Measurements from ENCODE around the gene TTLL6. TPM values are rescaled to one million over a fixed set of nuclear protein-coding genes. Genes with fewer than 3 reads are reported as not detected.

TTLL6 gene
- total and polyA plus RNA-seq, 2 of the 8 experiments (the other 6 are each of a cell fraction or from before 2014, with no cell fraction given): 2.6 to 4.3 TPM

DNA sequence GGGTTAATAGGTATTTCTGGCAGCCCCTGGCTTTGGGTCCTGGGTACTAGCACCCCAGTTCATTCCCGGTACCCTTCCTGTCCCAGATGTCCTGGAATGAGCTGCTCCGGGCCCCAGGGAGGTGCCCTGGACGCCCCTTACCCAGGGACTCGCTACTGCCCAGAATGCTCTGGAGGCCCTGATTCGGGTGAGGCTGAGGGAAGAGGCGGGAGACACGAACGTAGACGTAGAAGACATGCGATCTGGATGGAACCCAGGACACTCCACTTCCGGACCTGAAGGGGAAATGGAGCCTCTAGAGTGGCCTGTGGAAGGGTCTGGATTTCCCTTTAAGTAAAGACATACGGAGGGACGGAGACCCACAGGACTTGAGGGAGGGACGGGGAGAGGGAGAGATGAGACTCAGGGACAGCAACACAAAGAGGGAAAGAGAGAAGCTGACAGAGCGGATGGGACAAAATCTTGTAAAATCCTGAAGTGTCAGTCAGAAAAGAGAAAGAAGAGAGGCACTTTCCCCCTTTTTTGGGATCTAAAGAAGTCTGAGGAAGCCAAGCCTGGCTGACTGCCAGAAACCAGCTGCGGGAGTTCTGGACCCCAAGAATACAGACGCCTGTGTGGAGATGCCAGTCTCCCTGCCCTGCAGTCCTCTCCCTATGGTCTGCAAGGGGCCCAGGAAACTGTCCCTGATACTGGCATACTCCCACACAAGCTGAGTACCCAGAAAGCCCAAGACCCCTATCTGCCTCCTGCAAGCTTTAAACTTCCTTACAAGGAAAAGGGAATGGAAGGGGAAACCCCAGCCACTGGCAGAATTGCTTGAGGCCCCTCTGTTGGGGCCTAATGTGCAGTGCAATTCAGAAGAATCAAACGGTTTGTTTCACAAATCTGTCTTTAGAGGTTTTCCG is 87.4 kb downstream of the TTLL6 start:
- Histone ChIP-seq H3K23ac (ENCODE audit: insufficient read length) (no peak overlapping the region), H4K5ac (ENCODE audit: insufficient read length, low read depth, low read length) (no peak overlapping the region), H3K9me3 (ENCODE audit: insufficient read depth in 2 of 2, low read depth in 1 of 2, low read length in 1 of 2) (no peaks in the 10 kb centered on the region), H2BK120ac (replicated peaks; ENCODE audit: low read depth, low read length) (no peak overlapping the region), H3K23me2 (ENCODE audit: low read depth, low read length) (no peaks in the 10 kb centered on the region), H3K14ac (ENCODE audit: insufficient read length) (no peak overlapping the region), H3K27ac (ENCODE audit: low read depth, low read length) (no peak overlapping the region), H3K56ac (replicated peaks; ENCODE audit: insufficient read length, low read depth, low read length) (no peak overlapping the region), H4K91ac (replicated peaks; ENCODE audit: insufficient read length, low read length) (no peak overlapping the region), H3K9ac (replicated peaks in 1 of 4; ENCODE audit: extremely low read depth in 1 of 4, low read depth in 3 of 4, low read length in 3 of 4) (no peak overlapping the region), H2AK5ac (ENCODE audit: low read depth, low read length) (no peak overlapping the region), H3K4ac (replicated peaks; ENCODE audit: insufficient read length, low read depth, low read length) (no peak overlapping the region), H3K4me3 (ENCODE audit: extremely low read depth in 1 of 4, insufficient read depth in 2 of 4, low read depth in 3 of 4, low read length in 4 of 4) (peak overlapping the region in 1 of 4 experiments; percentile 37; a peak in 2 of 8 replicates), H3K79me2 (ENCODE audit: control insufficient read depth in 1 of 2, insufficient read depth in 2 of 2, low read length in 2 of 2) (no peaks in the 10 kb centered on the region), H2AFZ (ENCODE audit: low read length) (no peak overlapping the region), H3K18ac (ENCODE audit: extremely low read depth, low read length) (no peak overlapping the region), H2BK15ac (ENCODE audit: low read length) (no peak overlapping the region), H3K79me1 (ENCODE audit: low read depth, low read length) (no peaks in the 10 kb centered on the region; the same call in 1 of the 2 replicates), H2BK20ac (ENCODE audit: low read length) (no peak overlapping the region), H3K4me1 (replicated peaks in 1 of 4; ENCODE audit: control insufficient read depth in 3 of 4, insufficient read depth in 4 of 4, low read length in 3 of 4) (peaks cover 0 to 9% (median 4%) of the 10 kb centered on the region in 4 experiments; a peak in 4 of 7 replicates), H4K8ac (ENCODE audit: extremely low read depth, insufficient read depth, low read length) (no peak overlapping the region), H2BK5ac (ENCODE audit: low read depth, low read length) (no peak overlapping the region), H3K36me3 (ENCODE audit: control insufficient read depth in 2 of 4, insufficient read depth in 4 of 4, low read length in 3 of 4) (peaks cover 0 to 4% (median 0%) of the 10 kb centered on the region in 4 experiments; a peak in 1 of 8 replicates), H2BK12ac (ENCODE audit: low read depth, low read length) (no peak overlapping the region), H3K4me2 (ENCODE audit: insufficient read depth in 1 of 2, low read depth in 2 of 2, low read length in 2 of 2) (peak overlapping the region; percentile 31 to 48; a peak in 2 of 4 replicates), H3K27me3 (replicated peaks in 1 of 4; ENCODE audit: control insufficient read depth in 3 of 4, extremely low read depth in 1 of 4, insufficient read depth in 3 of 4, low read length in 3 of 4) (peaks cover 91 to 100% (median 100%) of the 10 kb centered on the region in 4 experiments), H4K20me1 (replicated peaks in 1 of 2; ENCODE audit: control insufficient read depth in 1 of 2, insufficient read depth in 2 of 2, low read length in 2 of 2) (peaks cover 18 to 35% of the 10 kb centered on the region in 2 experiments)
- TF ChIP-seq CBX8 (IDR thresholded peaks at IDR 0.05; ENCODE audit: borderline replicate concordance, low read depth, low read length) (peak; percentile 30; the same call in 1 of the 2 replicates), KDM4A (IDR thresholded peaks at IDR 0.05; ENCODE audit: low read depth, low read length, severe bottlenecking) (peak; percentile 1), SUZ12 (IDR thresholded peaks at IDR 0.05; ENCODE audit: low read length) (peak; percentile 89), RNF2 (IDR thresholded peaks at IDR 0.05; ENCODE audit: borderline replicate concordance, low read depth, low read length, missing control alignments, poor library complexity, severe bottlenecking) (peak; percentile 84), TAF1 (IDR thresholded peaks at IDR 0.05; ENCODE audit: low read depth, low read length) (no peak), NRF1 (IDR thresholded peaks at IDR 0.05; ENCODE audit: low read depth, low read length) (no peak), EZH2 (IDR thresholded peaks at IDR 0.05; ENCODE audit: low read depth, low read length, severe bottlenecking) (peak; percentile 77)
- WGBS, 2 experiments (ENCODE audit: extremely low coverage in 1 of 2, insufficient coverage in 1 of 2, insufficient read length in 1 of 2, insufficient replicate concordance in 2 of 2, low coverage in 1 of 2, low lambda C conversion rate in 2 of 2, missing lambda C conversion rate in 1 of 2): 19% methylated on average over 18 of the region's 19 CpGs; no CpG with 5 or more reads in 1 of the 2 experiments
- CTCF ChIA-PET (ENCODE audit: partially characterized antibody): interaction anchor here (0.9 to 13.5 kb wide), 6 partner anchors 9 to 149 kb away, joined by 3 to 147 read pairs (median 50); no protein-coding TSS in a partner anchor
- POLR2A ChIA-PET (ENCODE audit: partially characterized antibody): interaction anchor here (1.1 to 1.8 kb wide), 2 partner anchors 9 to 10 kb away, joined by 3 to 9 read pairs; no protein-coding TSS in a partner anchor
- FAIRE-seq (no peak), DNase-seq (ENCODE audit: low read depth in 1 of 2, low spot score in 2 of 2) (no peak)
